Peyer's patch (tissue), 4 donors: ENCODE measurements around the gene NRG3. TPM values are rescaled to one million over a fixed set of nuclear protein-coding genes. Genes with fewer than 3 reads are reported as not detected.

Experiments
- DNase-seq, 3 donors: peaks; one replicate each; pipeline ENCODE4 v3.0.0-alpha.2; 2017 to 2019
- H3K27ac ChIP-seq, 4 donors: fragments of 200-600 bp; sonication (generic); one replicate each; pipeline ENCODE4 v1.5.1; 2016 to 2019
- H3K27me3 ChIP-seq, 2 donors: fragments of 200-600 bp; sonication (generic); one replicate each; pipeline ENCODE4 v1.5.1; 2019
- H3K36me3 ChIP-seq, 3 donors: fragments of 200-600 bp; sonication (generic); one replicate each; pipeline ENCODE4 v1.5.1; 2016 to 2019
- H3K4me1 ChIP-seq, 4 donors: fragments of 200-600 bp; sonication (generic); one replicate each; pipeline ENCODE4 v1.5.1; 2016 to 2019
- H3K4me3 ChIP-seq, 4 donors: fragments of 200-600 bp; sonication (generic); 1 replicate in 3 of 4; 2 replicates in 1 of 4; pipeline ENCODE4 v1.5.1; 2016 to 2019; ENCODE audit warnings: mild to moderate bottlenecking in 1 of 4
- H3K9me3 ChIP-seq, 4 donors: fragments of 200-600 bp; sonication (generic); one replicate each; pipeline ENCODE4 v1.5.1; 2016 to 2019; ENCODE audit warnings: mild to moderate bottlenecking in 1 of 4
- CTCF ChIP-seq, 6 experiments: fragments of 450-650 bp in 4 of 6; fragments of 200-600 bp in 2 of 6; sonication (generic) in 1 of 6; IDR thresholded peaks; one replicate each; pipeline ENCODE4 v1.5.1; 2017 to 2019; ENCODE audit warnings: antibody characterized with exemption in 6 of 6, mild to moderate bottlenecking in 3 of 6, moderate library complexity in 1 of 6
- POLR2A ChIP-seq, 2 donors: fragments of 450-650 bp; IDR thresholded peaks; one replicate each; pipeline ENCODE4 v1.5.1; 2017; ENCODE audit warnings: antibody characterized with exemption in 2 of 2, mild to moderate bottlenecking in 2 of 2, moderate library complexity in 2 of 2
- total RNA-seq, 4 donors: library from RNA; depleted of rRNA; stranded (reverse); fragments of >200 nt; gene quantifications; one replicate each; pipeline ENCODE4 v1.1.0, GENCODE V29; 2016

Gene NRG3
- total RNA-seq, 4 donors from 2014 or later = not detected

GRCh38 chr10:82628373-82628772 lies 753.4 kb downstream of the NRG3 start:
- no peak overlapping the region for H3K27ac ChIP-seq
- no peaks in the 10 kb centered on the region for H3K9me3 ChIP-seq
- no peaks in the 10 kb centered on the region for H3K36me3 ChIP-seq
- no peak overlapping the region for H3K4me3 ChIP-seq
- no peaks in the 10 kb centered on the region for H3K4me1 ChIP-seq
- no peaks in the 10 kb centered on the region for H3K27me3 ChIP-seq
- DNase-seq = no peak
- TF ChIP-seq POLR2A (IDR thresholded peaks at IDR 0.05) (no peak), CTCF (IDR thresholded peaks at IDR 0.05) (no peak)

- H3K4me1 ChIP-seq = no peaks in the 10 kb centered on the region
- no peak overlapping the region for H3K4me3 ChIP-seq
- no peaks in the 10 kb centered on the region for H3K27me3 ChIP-seq
- no peaks in the 10 kb centered on the region for H3K36me3 ChIP-seq
- H3K27ac ChIP-seq = no peak overlapping the region
- no peak for TF ChIP-seq CTCF (IDR thresholded peaks at IDR 0.05)
- TF ChIP-seq POLR2A (IDR thresholded peaks at IDR 0.05) = no peak
- no peaks in the 10 kb centered on the region for H3K9me3 ChIP-seq
- no peak for DNase-seq
These were observed 768.1 kb downstream of the NRG3 start for GRCh38 chr10:82643076-82643475.

- no peak overlapping the region for H3K4me3 ChIP-seq
- no peaks in the 10 kb centered on the region for H3K9me3 ChIP-seq
- no peaks in the 10 kb centered on the region for H3K27me3 ChIP-seq
- TF ChIP-seq POLR2A (IDR thresholded peaks at IDR 0.05) (no peak), CTCF (IDR thresholded peaks at IDR 0.05) (no peak)
- H3K27ac ChIP-seq = no peak overlapping the region
- DNase-seq = no peak
- no peaks in the 10 kb centered on the region for H3K36me3 ChIP-seq
- H3K4me1 ChIP-seq = no peaks in the 10 kb centered on the region
These were observed 768.6 kb downstream of the NRG3 start for GRCh38 chr10:82643601-82644000.

GRCh38 chr10:82645221-82645620 lies 770.2 kb downstream of the NRG3 start:
- TF ChIP-seq CTCF (IDR thresholded peaks at IDR 0.05) (no peak), POLR2A (IDR thresholded peaks at IDR 0.05) (no peak)
- H3K9me3 ChIP-seq = no peaks in the 10 kb centered on the region
- DNase-seq = no peak

GRCh38 chr10:82653244-82654155 lies 778.5 kb downstream of the NRG3 start:
- DNase-seq = no peak
- no peaks in the 10 kb centered on the region for H3K27me3 ChIP-seq
- H3K4me3 ChIP-seq = no peak overlapping the region
- H3K4me1 ChIP-seq = no peaks in the 10 kb centered on the region
- H3K9me3 ChIP-seq = peaks cover 0 to 6% (median 0%) of the 10 kb centered on the region in 4 donors
- TF ChIP-seq CTCF (IDR thresholded peaks at IDR 0.05) (no peak), POLR2A (IDR thresholded peaks at IDR 0.05) (no peak)
- H3K27ac ChIP-seq = no peak overlapping the region
- no peaks in the 10 kb centered on the region for H3K36me3 ChIP-seq

More at GRCh38 chr10:82645221-82645620, 770.2 kb downstream of the NRG3 start:
- Histone ChIP-seq H3K27me3 (no peaks in the 10 kb centered on the region), H3K36me3 (no peaks in the 10 kb centered on the region), H3K27ac (no peak overlapping the region), H3K4me3 (no peak overlapping the region), H3K4me1 (no peaks in the 10 kb centered on the region)
